CD14-positive monocyte (primary cell): ENCODE data around the gene TPR. TPM values are rescaled to one million over a fixed set of nuclear protein-coding genes. Genes with fewer than 3 reads are reported as not detected.

Experiments used
- DNase-seq, 3 donors: peaks; one replicate each; pipeline ENCODE4 v3.0.0-alpha.2; 2011 to 2022
- H2AFZ ChIP-seq: 2 replicates; pipeline ENCODE4 v1.6.0; 2012; ENCODE audit warnings: mild to moderate bottlenecking, low read depth, low read length, inconsistent platforms; ENCODE audit not compliant: insufficient read depth, poor library complexity, severe bottlenecking
- H3K27ac ChIP-seq, 2 donors: 1 replicate in 1 of 2; 2 replicates in 1 of 2; pipeline ENCODE4 v1.5.1; 2012 to 2013; ENCODE audit warnings: low read length in 2 of 2, control low read depth in 1 of 2, inconsistent platforms in 1 of 2, low read depth in 1 of 2, mild to moderate bottlenecking in 1 of 2
- H3K27me3 ChIP-seq, 2 donors: one replicate each; pipeline versions ENCODE4 v1.6.0 to v1.6.1; 2011 to 2013; ENCODE audit warnings: low read length in 2 of 2; ENCODE audit not compliant: control insufficient read depth in 2 of 2, insufficient read depth in 2 of 2
- H3K36me3 ChIP-seq, 2 donors: replicated peaks in 1 of 2; 1 replicate in 1 of 2; 2 replicates in 1 of 2; pipeline versions ENCODE4 v1.5.1 to v1.6.1; 2012 to 2013; ENCODE audit warnings: low read length in 2 of 2, control low read depth in 1 of 2, inconsistent platforms in 1 of 2, mild to moderate bottlenecking in 1 of 2; ENCODE audit not compliant: insufficient read depth in 2 of 2, control insufficient read depth in 1 of 2
- H3K4me1 ChIP-seq, 2 donors: 1 replicate in 1 of 2; 2 replicates in 1 of 2; pipeline versions ENCODE4 v1.5.1 to v1.6.1; 2012 to 2013; ENCODE audit warnings: low read length in 2 of 2, control low read depth in 1 of 2, inconsistent platforms in 1 of 2, mild to moderate bottlenecking in 1 of 2, moderate library complexity in 1 of 2; ENCODE audit not compliant: insufficient read depth in 2 of 2, control insufficient read depth in 1 of 2
- H3K4me2 ChIP-seq: replicated peaks from 2 replicates; pipeline ENCODE3; 2012; ENCODE audit warnings: low read length, moderate library complexity, mild to moderate bottlenecking; ENCODE audit not compliant: poor library complexity, severe bottlenecking; ENCODE audit errors: extremely low read depth
- H3K4me3 ChIP-seq, 3 experiments: fragments of 200-600 bp in 1 of 3; sonication (generic) in 1 of 3; replicated peaks in 1 of 3; 1 replicate in 2 of 3; 2 replicates in 1 of 3; pipeline ENCODE4 v1.5.1; 2011 to 2013; ENCODE audit warnings: low read length in 3 of 3, mild to moderate bottlenecking in 3 of 3, control low read depth in 2 of 3, low read depth in 2 of 3, inconsistent platforms in 1 of 3, moderate library complexity in 1 of 3
- H3K79me2 ChIP-seq: 2 replicates; pipeline ENCODE4 v1.6.0; 2012; ENCODE audit warnings: mild to moderate bottlenecking, control low read depth, inconsistent platforms, low read length, moderate library complexity; ENCODE audit not compliant: insufficient read depth
- H3K9ac ChIP-seq: 2 replicates; pipeline ENCODE4 v1.6.0; 2017; ENCODE audit warnings: low read length, mild to moderate bottlenecking; ENCODE audit not compliant: insufficient read depth, poor library complexity, severe bottlenecking
- H3K9me3 ChIP-seq, 2 donors: replicated peaks in 1 of 2; 1 replicate in 1 of 2; 2 replicates in 1 of 2; pipeline versions ENCODE4 v1.5.1 to v1.6.1; 2012 to 2013; ENCODE audit warnings: low read length in 2 of 2, control low read depth in 1 of 2; ENCODE audit not compliant: control insufficient read depth in 1 of 2, insufficient read depth in 1 of 2
- H4K20me1 ChIP-seq: 2 replicates; pipeline ENCODE4 v1.6.0; 2012; ENCODE audit warnings: mild to moderate bottlenecking, low read length, control low read depth, moderate library complexity; ENCODE audit not compliant: insufficient read depth
- H3K27ac Mint-ChIP-seq, 7 donors: one replicate each; pipeline ENCODE4 v1.8.0; 2020; ENCODE audit warnings: mild to moderate bottlenecking in 7 of 7, mixed read lengths in 7 of 7, moderate library complexity in 6 of 7, inconsistent platforms in 2 of 7
- H3K27me3 Mint-ChIP-seq, 3 donors: one replicate each; pipeline ENCODE4 v1.8.0; 2021 to 2022; ENCODE audit warnings: low read depth in 3 of 3, mild to moderate bottlenecking in 3 of 3, mixed read lengths in 3 of 3, moderate library complexity in 3 of 3, inconsistent platforms in 1 of 3
- H3K36me3 Mint-ChIP-seq, 2 donors: one replicate each; pipeline ENCODE4 v1.8.0; 2020; ENCODE audit warnings: mixed read lengths in 2 of 2, inconsistent platforms in 1 of 2, mild to moderate bottlenecking in 1 of 2
- H3K4me1 Mint-ChIP-seq: one replicate; pipeline ENCODE4 v1.8.0; 2020; ENCODE audit warnings: mild to moderate bottlenecking, mixed read lengths
- H3K4me3 Mint-ChIP-seq, 2 donors: one replicate each; pipeline ENCODE4 v1.8.0; 2020; ENCODE audit warnings: mild to moderate bottlenecking in 2 of 2, mixed read lengths in 2 of 2, moderate library complexity in 1 of 2
- H3K9me3 Mint-ChIP-seq, 7 donors: one replicate each; pipeline ENCODE4 v1.8.0; 2020 to 2022; ENCODE audit warnings: mixed read lengths in 7 of 7, mild to moderate bottlenecking in 6 of 7, moderate library complexity in 6 of 7, inconsistent platforms in 2 of 7
- WGBS: methylation state at CpG from one replicate; pipeline ENCODE4 v1.1.5; 2013; ENCODE audit warnings: missing lambda C conversion rate; ENCODE audit not compliant: insufficient coverage; 5-methylcytosine and 5-hydroxymethylcytosine counted together
- intact Hi-C, 2 donors: fragments of 100-400 bp; cut with micrococcal nuclease; formaldehyde crosslinking; loops; one replicate each; pipeline versions ENCODE4 v1.15.0 to v1.15.1; 2023
- polyA plus RNA-seq, 3 donors: library from polyadenylated mRNA; depleted of rRNA in 1 of 3; unstranded in 2 of 3; stranded (reverse) in 1 of 3; fragments of 300-500 nt in 2 of 3; fragments of >200 nt in 1 of 3; fragmentation: Illumina TruSeq in 2 of 3; gene quantifications; 1 replicate in 2 of 3; 2 replicates in 1 of 3; pipeline ENCODE4 v1.2.3, GENCODE V29; 2012 to 2021
- TF ChIP-seq, protein P1 (sequence below): fragments of 200-600 bp; IDR thresholded peaks from one replicate; pipeline ENCODE4 v1.8.0; 2022; ENCODE audit warnings: antibody characterized with exemption, mild to moderate bottlenecking

The TPR gene
- polyA plus RNA-seq, 3 donors: 4.3 to 23.3 (median 13.2) TPM

DNA sequence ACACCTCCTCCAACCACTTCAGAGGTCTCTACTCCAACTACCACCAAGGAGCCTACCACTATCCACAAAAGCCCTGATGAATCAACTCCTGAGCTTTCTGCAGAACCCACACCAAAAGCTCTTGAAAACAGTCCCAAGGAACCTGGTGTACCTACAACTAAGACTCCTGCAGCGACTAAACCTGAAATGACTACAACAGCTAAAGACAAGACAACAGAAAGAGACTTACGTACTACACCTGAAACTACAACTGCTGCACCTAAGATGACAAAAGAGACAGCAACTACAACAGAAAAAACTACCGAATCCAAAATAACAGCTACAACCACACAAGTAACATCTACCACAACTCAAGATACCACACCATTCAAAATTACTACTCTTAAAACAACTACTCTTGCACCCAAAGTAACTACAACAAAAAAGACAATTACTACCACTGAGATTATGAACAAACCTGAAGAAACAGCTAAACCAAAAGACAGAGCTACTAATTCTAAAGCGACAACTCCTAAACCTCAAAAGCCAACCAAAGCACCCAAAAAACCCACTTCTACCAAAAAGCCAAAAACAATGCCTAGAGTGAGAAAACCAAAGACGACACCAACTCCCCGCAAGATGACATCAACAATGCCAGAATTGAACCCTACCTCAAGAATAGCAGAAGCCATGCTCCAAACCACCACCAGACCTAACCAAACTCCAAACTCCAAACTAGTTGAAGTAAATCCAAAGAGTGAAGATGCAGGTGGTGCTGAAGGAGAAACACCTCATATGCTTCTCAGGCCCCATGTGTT lies 66.6 kb downstream of the TPR start:
- H3K27me3 Mint-ChIP-seq: peaks cover 0 to 1% (median 0%) of the 10 kb centered on the region in 3 donors
- TF ChIP-seq, protein P1, sequence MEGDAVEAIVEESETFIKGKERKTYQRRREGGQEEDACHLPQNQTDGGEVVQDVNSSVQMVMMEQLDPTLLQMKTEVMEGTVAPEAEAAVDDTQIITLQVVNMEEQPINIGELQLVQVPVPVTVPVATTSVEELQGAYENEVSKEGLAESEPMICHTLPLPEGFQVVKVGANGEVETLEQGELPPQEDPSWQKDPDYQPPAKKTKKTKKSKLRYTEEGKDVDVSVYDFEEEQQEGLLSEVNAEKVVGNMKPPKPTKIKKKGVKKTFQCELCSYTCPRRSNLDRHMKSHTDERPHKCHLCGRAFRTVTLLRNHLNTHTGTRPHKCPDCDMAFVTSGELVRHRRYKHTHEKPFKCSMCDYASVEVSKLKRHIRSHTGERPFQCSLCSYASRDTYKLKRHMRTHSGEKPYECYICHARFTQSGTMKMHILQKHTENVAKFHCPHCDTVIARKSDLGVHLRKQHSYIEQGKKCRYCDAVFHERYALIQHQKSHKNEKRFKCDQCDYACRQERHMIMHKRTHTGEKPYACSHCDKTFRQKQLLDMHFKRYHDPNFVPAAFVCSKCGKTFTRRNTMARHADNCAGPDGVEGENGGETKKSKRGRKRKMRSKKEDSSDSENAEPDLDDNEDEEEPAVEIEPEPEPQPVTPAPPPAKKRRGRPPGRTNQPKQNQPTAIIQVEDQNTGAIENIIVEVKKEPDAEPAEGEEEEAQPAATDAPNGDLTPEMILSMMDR: no peak
- no peak overlapping the region for H3K4me2 ChIP-seq
- no peak overlapping the region for H2AFZ ChIP-seq
- no peaks in the 10 kb centered on the region for H3K27me3 ChIP-seq
- no peak overlapping the region for H3K27ac ChIP-seq
- intact Hi-C loops: no loop called here
- H3K4me1 Mint-ChIP-seq: peaks cover 2% of the 10 kb centered on the region
- H3K4me3 Mint-ChIP-seq: no peak overlapping the region
- no peaks in the 10 kb centered on the region for H3K9me3 Mint-ChIP-seq
- H3K36me3 Mint-ChIP-seq: peaks cover 21 to 22% of the 10 kb centered on the region in 2 donors
- H4K20me1 ChIP-seq: no peaks in the 10 kb centered on the region
- 96% methylated on average over 4 of the region's 6 CpGs for WGBS
- H3K4me3 ChIP-seq: no peak overlapping the region
- H3K36me3 ChIP-seq: peaks cover 29 to 33% of the 10 kb centered on the region in 2 donors
- H3K4me1 ChIP-seq: no peaks in the 10 kb centered on the region
- H3K9ac ChIP-seq: no peak overlapping the region
- H3K27ac Mint-ChIP-seq: no peak overlapping the region
- H3K9me3 ChIP-seq: no peaks in the 10 kb centered on the region
- H3K79me2 ChIP-seq: no peaks in the 10 kb centered on the region
- no peak for DNase-seq

DNA sequence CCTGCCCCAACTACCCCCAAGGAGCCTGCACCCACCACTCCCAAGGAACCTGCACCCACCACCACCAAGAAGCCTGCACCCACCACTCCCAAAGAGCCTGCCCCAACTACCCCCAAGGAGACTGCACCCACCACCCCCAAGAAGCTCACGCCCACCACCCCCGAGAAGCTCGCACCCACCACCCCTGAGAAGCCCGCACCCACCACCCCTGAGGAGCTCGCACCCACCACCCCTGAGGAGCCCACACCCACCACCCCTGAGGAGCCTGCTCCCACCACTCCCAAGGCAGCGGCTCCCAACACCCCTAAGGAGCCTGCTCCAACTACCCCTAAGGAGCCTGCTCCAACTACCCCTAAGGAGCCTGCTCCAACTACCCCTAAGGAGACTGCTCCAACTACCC lies 67.6 kb downstream of the TPR start:
- peaks cover 15 to 16% of the 10 kb centered on the region in 2 donors for H3K36me3 Mint-ChIP-seq

More for the DNA sequence above, 67.6 kb downstream of the TPR start:
- Histone ChIP-seq H3K9me3 (no peaks in the 10 kb centered on the region), H3K4me1 (no peaks in the 10 kb centered on the region), H3K27me3 (no peaks in the 10 kb centered on the region), H4K20me1 (no peaks in the 10 kb centered on the region), H3K9ac (no peak overlapping the region), H3K27ac (no peak overlapping the region), H3K79me2 (no peaks in the 10 kb centered on the region), H3K4me3 (no peak overlapping the region), H3K36me3 (peaks cover 18 to 23% of the 10 kb centered on the region in 2 donors), H3K4me2 (no peak overlapping the region), H2AFZ (no peak overlapping the region)
- DNase-seq: no peak
- Mint-ChIP-seq H3K27ac (no peak overlapping the region), H3K9me3 (no peaks in the 10 kb centered on the region), H3K4me1 (peaks cover 2% of the 10 kb centered on the region), H3K4me3 (no peak overlapping the region), H3K27me3 (peaks cover 0 to 1% (median 0%) of the 10 kb centered on the region in 3 donors)
- TF ChIP-seq, protein P1: no peak
- intact Hi-C loops: no loop called here
- 90% methylated on average over 2 of the region's 6 CpGs for WGBS
